Hepatocyte (in vitro differentiated cells): ENCODE results near the gene NKAP. TPM values are rescaled to one million over a fixed set of nuclear protein-coding genes. Genes with fewer than 3 reads are reported as not detected.
A peak's percentile ranks its signal among the peaks of the same experiment; 100 is the strongest.
"Not testable (repeated sequence)": the region's sequence is repeated elsewhere in the genome, so short reads cannot be mapped to it uniquely, and the experiment has no call there.

Source experiments
- DNase-seq: peaks from one replicate; pipeline ENCODE4 v3.0.0-alpha.2; 2016; ENCODE audit warnings: low spot score
- H2AFZ ChIP-seq: fragments of 200-600 bp; sonication (generic); 2 replicates; pipeline ENCODE4 v1.6.0; 2016; ENCODE audit warnings: antibody characterized with exemption, mild to moderate bottlenecking
- H3K27ac ChIP-seq: fragments of 200-600 bp; sonication (generic); 2 replicates; pipeline ENCODE4 v1.5.1; 2016; ENCODE audit warnings: mild to moderate bottlenecking
- H3K27me3 ChIP-seq: fragments of 200-600 bp; sonication (generic); 2 replicates; pipeline ENCODE4 v1.6.1; 2016
- H3K36me3 ChIP-seq: fragments of 200-600 bp; sonication (generic); replicated peaks from 2 replicates; pipeline ENCODE4 v1.5.1; 2016; ENCODE audit warnings: low read depth; ENCODE audit not compliant: insufficient read depth
- H3K4me1 ChIP-seq: fragments of 200-600 bp; sonication (generic); 2 replicates; pipeline ENCODE4 v1.5.1; 2016; ENCODE audit warnings: mild to moderate bottlenecking, moderate library complexity; ENCODE audit not compliant: insufficient read depth
- H3K4me2 ChIP-seq: fragments of 200-600 bp; sonication (generic); 2 replicates; pipeline ENCODE4 v1.6.0; 2016
- H3K4me3 ChIP-seq: fragments of 200-600 bp; sonication (generic); 2 replicates; pipeline ENCODE4 v1.5.1; 2016; ENCODE audit warnings: mild to moderate bottlenecking
- H3K79me2 ChIP-seq: fragments of 200-600 bp; sonication (generic); 2 replicates; pipeline ENCODE4 v1.6.0; 2017; ENCODE audit warnings: mild to moderate bottlenecking
- H3K9me2 ChIP-seq: fragments of 200-600 bp; sonication (generic); replicated peaks from 2 replicates; pipeline ENCODE4 v1.6.0; 2017; ENCODE audit warnings: mild to moderate bottlenecking; ENCODE audit not compliant: insufficient read depth
- H3K9me3 ChIP-seq: fragments of 200-600 bp; sonication (generic); 2 replicates; pipeline ENCODE4 v1.5.1; 2016; ENCODE audit warnings: low read depth, mild to moderate bottlenecking
- H4K20me1 ChIP-seq: fragments of 200-600 bp; sonication (generic); 2 replicates; pipeline ENCODE4 v1.6.0; 2016; ENCODE audit warnings: mild to moderate bottlenecking; ENCODE audit not compliant: insufficient read depth, poor library complexity, severe bottlenecking
- CTCF ChIP-seq: fragments of 200-600 bp; sonication (generic); IDR thresholded peaks from 2 replicates; pipeline ENCODE4 v1.5.1; 2016; ENCODE audit warnings: antibody characterized with exemption, mild to moderate bottlenecking; ENCODE audit not compliant: poor library complexity
- EZH2 ChIP-seq: fragments of 200-600 bp; sonication (generic); IDR thresholded peaks from 2 replicates; pipeline ENCODE4 v1.6.1; 2016; ENCODE audit warnings: antibody characterized with exemption, mild to moderate bottlenecking, borderline replicate concordance
- EZH2phosphoT487 ChIP-seq: fragments of 200-600 bp; sonication (generic); IDR thresholded peaks from one replicate; pipeline ENCODE4 v1.6.1; 2018; ENCODE audit warnings: antibody characterized with exemption, mild to moderate bottlenecking, low read depth, moderate library complexity; ENCODE audit not compliant: unreplicated experiment, severe bottlenecking
- WGBS: methylation state at CpG from one replicate; pipeline ENCODE4 v1.1.6; 2016; ENCODE audit warnings: low lambda C conversion rate; ENCODE audit errors: missing lambda C conversion rate; 5-methylcytosine and 5-hydroxymethylcytosine counted together
- polyA plus RNA-seq: library from polyadenylated mRNA; unstranded; fragments of >200 nt; fragmentation: Nextera tagmentation; extraction: Ambion mirVana; gene quantifications from 2 replicates; pipeline ENCODE4 v1.2.1, GENCODE V29; 2016
- total RNA-seq: library from RNA; depleted of rRNA; stranded (reverse); fragments of >200 nt; gene quantifications from 2 replicates; pipeline ENCODE4 v1.2.3, GENCODE V29; 2014

The NKAP gene
- total and polyA plus RNA-seq, 2 experiments from 2014 or later, result 4.3 to 7.1 TPM

DNA sequence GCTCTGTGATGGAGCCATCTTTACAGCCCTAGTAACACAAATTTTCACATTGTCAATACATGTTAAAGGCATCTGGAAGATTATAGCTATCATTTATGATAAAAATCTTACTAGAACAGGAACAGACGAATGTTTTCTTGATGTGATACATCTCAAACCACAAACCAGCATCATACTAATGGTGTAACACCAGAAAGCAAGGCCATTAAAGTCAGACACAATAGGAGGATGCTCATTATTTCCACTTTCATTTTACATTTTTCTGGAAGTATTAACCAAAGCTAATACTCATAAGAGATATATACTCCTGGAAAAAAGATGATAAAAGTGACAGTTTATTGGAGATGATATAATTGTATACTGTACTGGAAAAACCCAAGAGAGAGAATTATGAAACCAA is 42.6 kb downstream of the NKAP start:
- Histone ChIP-seq H3K4me2 (no peak overlapping the region), H3K27ac (no peak overlapping the region), H3K36me3 (no peaks in the 10 kb centered on the region), H2AFZ (no peak overlapping the region), H3K9me2 (no peaks in the 10 kb centered on the region), H3K9me3 (no peaks in the 10 kb centered on the region), H3K4me3 (no peak overlapping the region), H4K20me1 (no peaks in the 10 kb centered on the region), H3K27me3 (no peaks in the 10 kb centered on the region), H3K79me2 (no peaks in the 10 kb centered on the region), H3K4me1 (no peaks in the 10 kb centered on the region)
- DNase-seq, result no peak
- 65% methylated on average over 1 of the region's 1 CpG for WGBS
- TF ChIP-seq CTCF (no peak), EZH2 (no peak), EZH2phosphoT487 (no peak)

DNA sequence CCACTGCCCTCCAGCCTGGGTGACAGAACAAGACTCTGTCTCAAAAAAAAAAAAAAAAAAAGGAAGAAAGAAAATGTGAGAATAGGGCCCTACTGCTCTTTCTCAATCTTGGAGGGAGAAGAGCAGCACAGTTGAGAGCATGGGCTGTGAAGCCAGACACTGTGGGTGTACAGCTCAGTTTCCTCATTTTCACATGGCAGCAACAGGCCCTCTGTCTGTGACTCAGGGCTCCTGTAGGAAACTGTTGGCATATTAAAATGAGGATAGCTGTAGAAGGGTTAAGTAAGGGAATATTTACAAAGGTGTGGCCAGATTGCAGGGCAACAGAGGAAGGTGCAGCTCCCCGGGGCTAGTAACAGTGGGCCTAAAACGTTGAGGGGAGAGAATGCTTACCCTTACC is 44.4 kb downstream of the NKAP start:
- no peak overlapping the region for H3K4me3 ChIP-seq
- no peak for TF ChIP-seq CTCF
- no peak for TF ChIP-seq EZH2
- TF ChIP-seq EZH2phosphoT487, result no peak
- no peaks in the 10 kb centered on the region for H3K36me3 ChIP-seq
- no peaks in the 10 kb centered on the region for H3K9me3 ChIP-seq
- no peaks in the 10 kb centered on the region for H4K20me1 ChIP-seq
- no peaks in the 10 kb centered on the region for H3K79me2 ChIP-seq
- no peak overlapping the region for H2AFZ ChIP-seq
- no peak overlapping the region for H3K27ac ChIP-seq
- H3K4me2 ChIP-seq, result no peak overlapping the region
- no peaks in the 10 kb centered on the region for H3K4me1 ChIP-seq
- H3K9me2 ChIP-seq, result no peaks in the 10 kb centered on the region
- WGBS, result 30% methylated on average over 2 of the region's 2 CpGs
- no peaks in the 10 kb centered on the region for H3K27me3 ChIP-seq
- no peak for DNase-seq

- H3K9me2 ChIP-seq, result no peaks in the 10 kb centered on the region
- H3K27ac ChIP-seq, result no peak within 1 kb of the TSS
- no peak for TF ChIP-seq EZH2
- no peak for TF ChIP-seq CTCF
- no peak for TF ChIP-seq EZH2phosphoT487
- no peak for DNase-seq
- H4K20me1 ChIP-seq, result no peaks in the 10 kb centered on the region
- H3K4me2 ChIP-seq, result no peak within 1 kb of the TSS
- H3K9me3 ChIP-seq, result no peaks in the 10 kb centered on the region
- H3K79me2 ChIP-seq, result no peaks in the 10 kb centered on the region
- no peaks in the 10 kb centered on the region for H3K27me3 ChIP-seq
- WGBS, result 73% methylated on average over 4 of the region's 4 CpGs
- H3K4me1 ChIP-seq, result no peaks in the 10 kb centered on the region
- no peaks in the 10 kb centered on the region for H3K36me3 ChIP-seq
- H3K4me3 ChIP-seq, result no peak within 1 kb of the TSS
- H2AFZ ChIP-seq, result no peak within 1 kb of the TSS
These were observed 47.7 kb downstream of the NKAP start, which contains the start of gene AKAP14 for GRCh38 chrX:119895843-119896326. Gene AKAP14 (plus strand): TSS chrX:119895893. CDS start chrX:119903224, 7,331 bp downstream.

- H3K4me2 ChIP-seq, H3K36me3 ChIP-seq, H4K20me1 ChIP-seq, H3K4me3 ChIP-seq, H3K9me2 ChIP-seq, H3K4me1 ChIP-seq, H3K27me3 ChIP-seq, H2AFZ ChIP-seq, H3K9me3 ChIP-seq, DNase-seq, H3K79me2 ChIP-seq: not testable (repeated sequence)
- peak overlapping the region; percentile 14 for H3K27ac ChIP-seq
- 66% methylated on average over 16 of the region's 16 CpGs for WGBS
These were observed 51.4 kb downstream of the NKAP start for GRCh38 chrX:119891961-119892692.

DNA sequence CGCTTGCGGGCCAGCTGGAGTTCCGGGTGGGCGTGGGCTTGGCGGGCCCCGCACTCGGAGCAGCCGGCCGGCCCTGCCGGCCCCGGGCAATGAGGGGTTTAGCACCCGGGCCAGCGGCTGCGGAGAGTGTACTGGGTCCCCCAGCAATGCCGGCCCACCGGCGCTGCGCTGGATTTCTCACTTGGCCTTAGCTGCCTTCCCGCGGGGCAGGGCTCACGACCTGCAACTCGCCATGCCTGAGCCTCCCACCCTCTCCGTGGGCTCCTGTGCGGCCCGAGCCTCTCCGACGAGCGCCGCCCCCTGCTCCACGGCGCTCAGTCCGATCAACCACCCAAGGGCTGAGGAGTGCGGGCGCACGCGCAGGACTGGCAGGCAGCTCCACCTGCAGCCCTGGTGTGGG is 52.9 kb downstream of the NKAP start:
- H3K4me2 ChIP-seq, H3K4me3 ChIP-seq, H3K27me3 ChIP-seq, DNase-seq, H3K9me2 ChIP-seq, H3K4me1 ChIP-seq, H3K36me3 ChIP-seq, H3K79me2 ChIP-seq, H3K27ac ChIP-seq, H3K9me3 ChIP-seq, H2AFZ ChIP-seq, H4K20me1 ChIP-seq: not testable (repeated sequence)
- WGBS, result 93% methylated on average over 27 of the region's 36 CpGs
